ENCODE results near the gene XYLT2.
"Not testable (repeated sequence)": the region's sequence is repeated elsewhere in the genome, so short reads cannot be mapped to it uniquely, and the experiment has no call there.

The XYLT2 gene

GRCh38 chr17:50322271-50322670 lies 23.7 kb upstream of the XYLT2 start:
- DNase-seq, result no peak

GRCh38 chr17:50323060-50323459 lies 22.9 kb upstream of the XYLT2 start:
- no peak for DNase-seq

DNA sequence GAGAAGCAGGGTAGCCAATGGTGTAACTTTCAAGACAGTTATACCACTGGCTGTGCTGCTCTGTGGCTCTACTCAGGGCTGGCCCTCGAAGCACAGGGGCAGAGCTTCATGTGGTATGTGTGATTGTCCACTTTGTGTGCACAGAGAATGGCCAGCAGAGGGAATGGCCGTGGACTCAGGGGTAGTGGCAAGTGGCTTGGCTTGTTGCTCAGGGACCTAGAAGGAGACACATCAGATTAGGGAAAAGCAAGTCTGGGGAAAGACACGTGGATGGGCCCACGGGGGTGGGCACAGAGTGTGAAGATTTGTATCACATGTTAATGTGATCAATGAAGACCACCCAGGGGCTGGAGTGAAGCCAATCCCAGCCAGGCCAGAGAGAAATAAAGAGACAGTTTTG lies 20.0 kb upstream of the XYLT2 start:
- no peak for DNase-seq

DNA sequence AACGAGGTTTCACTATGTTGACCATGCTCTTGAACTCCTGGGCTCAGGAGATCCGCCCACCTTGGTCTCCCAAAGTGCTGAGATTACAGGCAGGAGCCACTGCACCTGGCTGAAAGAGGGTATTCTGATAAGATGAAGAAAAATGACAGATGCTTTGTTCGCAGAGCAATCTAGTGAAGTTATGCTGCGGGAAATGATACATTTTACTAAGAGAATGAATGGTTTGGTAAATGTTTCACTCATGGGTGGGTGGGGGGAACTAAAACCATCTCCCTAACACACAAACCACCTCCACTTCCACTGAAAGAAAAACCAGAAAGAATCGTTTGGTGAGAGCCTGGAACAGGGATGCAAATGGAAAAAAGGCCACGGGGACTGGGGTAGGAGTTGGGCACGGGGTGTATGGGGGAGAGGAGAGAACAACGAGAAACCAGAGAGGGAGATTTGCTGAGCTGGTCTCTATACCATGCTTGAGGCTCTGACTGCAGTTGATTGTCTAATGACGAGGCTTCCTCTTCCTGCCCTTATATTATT lies 19.0 kb upstream of the XYLT2 start:
- no peak for DNase-seq

DNA sequence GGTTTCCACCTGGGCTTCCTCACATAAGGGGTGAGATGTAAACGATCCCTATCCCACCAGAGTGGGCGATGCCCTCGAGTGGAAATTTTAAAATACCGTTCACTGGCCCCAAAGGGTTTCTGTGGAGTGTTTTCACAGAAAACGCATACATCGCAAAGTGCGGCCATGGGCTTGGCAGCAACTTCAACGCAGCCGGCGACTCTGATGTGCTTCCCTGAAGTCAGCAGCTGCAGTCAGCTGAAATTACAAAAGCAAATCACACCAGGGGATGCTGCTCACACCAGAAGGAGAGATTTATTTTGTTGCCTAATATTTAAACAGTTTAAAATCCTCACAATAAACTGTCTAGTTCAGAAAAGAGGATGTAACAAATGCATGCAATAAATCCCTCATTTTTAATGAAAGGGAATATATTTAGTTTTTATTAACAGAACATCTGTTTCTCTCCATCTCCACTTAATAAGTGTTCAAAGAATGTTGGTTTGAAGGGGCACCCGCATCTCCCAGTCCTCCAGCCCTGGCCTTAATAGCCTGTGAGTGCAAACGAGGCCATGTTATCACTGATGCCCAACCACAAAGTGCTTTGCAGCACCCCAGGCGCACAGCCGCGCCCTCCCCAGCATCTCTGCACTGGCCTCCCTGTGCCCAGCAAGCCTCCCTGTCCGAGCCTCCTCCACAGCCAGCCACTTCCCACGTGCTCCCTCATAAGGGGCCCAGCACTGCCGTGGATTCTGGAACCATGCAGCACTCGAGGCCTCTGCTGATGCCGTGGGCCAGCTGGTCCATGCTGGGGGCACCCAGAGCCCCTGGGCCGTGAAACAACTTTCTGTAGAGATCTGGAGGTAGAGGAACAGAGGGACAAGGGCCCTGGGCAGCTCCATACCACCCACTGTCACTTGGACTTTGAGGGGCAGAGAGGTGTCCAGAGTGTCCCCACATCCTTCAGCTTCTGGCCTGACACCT lies 17.3 kb upstream of the XYLT2 start:
- DNase-seq, result peak; percentile 28

- DNase-seq, result no peak
Observed at GRCh38 chr17:50329716-50330115, 16.2 kb upstream of the XYLT2 start.

DNA sequence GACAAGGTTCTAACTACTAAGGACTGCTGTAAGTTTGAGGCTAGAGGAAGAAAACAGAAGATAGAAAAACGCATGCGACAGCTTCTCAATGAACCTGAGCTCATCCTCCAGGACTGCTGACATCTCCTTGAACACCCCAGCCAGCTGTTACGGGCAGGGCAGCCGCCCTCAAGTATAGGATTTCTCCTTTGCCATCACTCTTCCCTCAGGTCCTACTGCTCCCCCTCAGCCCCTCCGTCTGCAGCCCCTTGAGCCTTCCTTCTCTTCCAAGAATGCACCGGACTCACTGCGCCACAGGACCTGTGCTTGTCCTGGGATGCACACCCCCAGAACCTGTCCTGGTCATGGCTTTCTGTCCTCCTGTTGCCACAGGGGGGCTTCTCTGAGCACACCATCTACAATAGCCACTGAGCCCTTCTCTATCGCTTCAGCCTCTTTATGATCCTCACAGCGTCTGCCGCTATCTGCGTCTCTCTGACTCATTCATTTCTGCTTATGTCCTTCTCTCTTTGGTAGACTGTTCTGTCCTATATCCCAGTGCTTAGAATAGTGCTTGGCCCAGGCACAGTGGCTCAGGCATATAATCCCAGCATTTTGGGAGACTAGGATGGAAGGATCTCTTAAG lies 15.7 kb upstream of the XYLT2 start:
- DNase-seq, result no peak

- no peak for DNase-seq
Observed at GRCh38 chr17:50331085-50331791, 14.7 kb upstream of the XYLT2 start.

GRCh38 chr17:50332196-50332595 lies 13.7 kb upstream of the XYLT2 start:
- DNase-seq, result no peak

DNA sequence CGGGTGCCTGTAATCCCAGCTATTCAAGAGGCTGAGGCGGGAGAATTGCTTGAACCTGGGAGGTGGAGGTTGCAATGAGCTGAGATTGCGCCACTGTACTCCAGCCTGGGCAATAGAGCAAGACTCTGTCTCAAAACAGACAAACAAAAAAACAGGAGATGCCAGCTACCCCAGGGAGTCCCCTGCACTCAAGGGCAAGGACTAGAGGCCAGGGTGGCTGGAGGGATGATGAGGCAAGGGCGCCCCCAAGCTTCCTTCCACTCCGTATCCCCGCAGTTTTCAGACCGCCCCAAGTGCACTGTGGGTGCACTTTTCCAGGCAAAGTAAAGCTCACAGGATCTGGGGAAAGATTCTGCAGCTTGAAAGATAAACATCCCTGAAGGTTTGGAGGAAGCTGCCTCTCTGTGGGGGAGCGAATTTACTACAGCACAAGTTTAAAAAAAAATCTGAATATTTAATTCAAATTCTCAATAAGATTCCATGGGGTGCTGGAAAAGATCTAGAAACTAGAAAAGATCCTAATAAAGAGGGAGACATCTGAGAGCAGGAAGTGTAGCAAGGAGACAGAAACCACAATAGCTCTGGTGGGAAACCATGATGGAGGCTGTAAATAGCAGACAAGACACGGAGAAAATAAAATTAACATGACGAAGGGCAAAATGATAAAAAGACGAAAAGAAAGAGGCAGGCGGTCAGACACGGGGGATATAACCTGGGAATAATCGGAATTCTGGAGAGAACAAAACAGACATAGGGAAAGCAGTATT lies 12.5 kb upstream of the XYLT2 start:
- not testable (repeated sequence) for DNase-seq

GRCh38 chr17:50337956-50338355 lies 8.0 kb upstream of the XYLT2 start:
- no peak for DNase-seq

DNA sequence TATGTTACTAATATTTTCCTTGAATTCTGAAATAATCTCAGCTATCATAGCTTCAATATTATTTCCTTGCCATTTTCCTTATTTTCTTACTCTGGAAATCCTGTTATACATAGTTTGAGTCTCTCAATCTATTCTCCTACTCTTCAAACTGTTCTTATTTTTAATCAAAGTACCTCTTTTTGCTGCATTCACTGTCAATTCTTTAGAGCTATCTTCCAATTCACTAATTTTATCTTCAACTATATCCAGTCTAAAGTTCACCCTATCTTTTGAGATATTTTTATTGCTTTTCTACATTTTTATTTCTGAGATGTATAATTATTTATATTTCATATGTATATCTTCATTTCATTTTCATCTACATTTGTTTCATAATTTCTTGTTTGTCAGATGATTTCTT lies 7.3 kb upstream of the XYLT2 start:
- DNase-seq, result no peak

GRCh38 chr17:50339381-50339780 lies 6.5 kb upstream of the XYLT2 start:
- DNase-seq, result no peak

DNA sequence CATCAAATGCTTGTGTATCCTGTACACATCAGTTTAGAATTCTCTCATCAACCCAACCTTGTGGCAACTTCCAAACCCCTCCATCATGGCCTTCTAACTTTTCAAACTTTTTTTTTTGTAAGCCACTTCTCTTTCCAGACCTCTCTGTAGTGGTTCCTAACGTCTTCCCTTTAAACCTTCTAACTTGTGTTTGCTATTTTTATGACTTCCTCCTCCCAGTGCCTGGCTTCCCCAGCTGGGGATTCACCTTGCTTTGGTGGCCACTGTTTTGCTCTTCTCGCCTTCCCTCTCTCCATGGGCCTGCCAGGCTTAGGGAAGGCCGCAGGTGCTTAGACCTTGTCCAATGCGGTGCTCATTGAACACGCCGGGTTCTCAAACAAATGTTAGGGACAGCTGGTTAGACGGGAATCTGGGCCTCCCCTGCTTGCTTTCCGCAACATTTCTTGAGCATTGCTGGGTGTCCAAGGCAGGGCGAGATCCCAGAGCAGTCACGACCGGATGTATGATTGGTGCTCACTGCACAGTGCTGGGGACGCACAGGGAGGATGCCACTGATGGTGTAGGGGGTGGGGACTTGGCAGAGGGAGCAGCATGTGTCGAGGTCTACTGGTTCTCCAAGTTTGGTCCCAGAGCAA lies 1.1 kb upstream of the XYLT2 start:
- DNase-seq, result no peak

DNA sequence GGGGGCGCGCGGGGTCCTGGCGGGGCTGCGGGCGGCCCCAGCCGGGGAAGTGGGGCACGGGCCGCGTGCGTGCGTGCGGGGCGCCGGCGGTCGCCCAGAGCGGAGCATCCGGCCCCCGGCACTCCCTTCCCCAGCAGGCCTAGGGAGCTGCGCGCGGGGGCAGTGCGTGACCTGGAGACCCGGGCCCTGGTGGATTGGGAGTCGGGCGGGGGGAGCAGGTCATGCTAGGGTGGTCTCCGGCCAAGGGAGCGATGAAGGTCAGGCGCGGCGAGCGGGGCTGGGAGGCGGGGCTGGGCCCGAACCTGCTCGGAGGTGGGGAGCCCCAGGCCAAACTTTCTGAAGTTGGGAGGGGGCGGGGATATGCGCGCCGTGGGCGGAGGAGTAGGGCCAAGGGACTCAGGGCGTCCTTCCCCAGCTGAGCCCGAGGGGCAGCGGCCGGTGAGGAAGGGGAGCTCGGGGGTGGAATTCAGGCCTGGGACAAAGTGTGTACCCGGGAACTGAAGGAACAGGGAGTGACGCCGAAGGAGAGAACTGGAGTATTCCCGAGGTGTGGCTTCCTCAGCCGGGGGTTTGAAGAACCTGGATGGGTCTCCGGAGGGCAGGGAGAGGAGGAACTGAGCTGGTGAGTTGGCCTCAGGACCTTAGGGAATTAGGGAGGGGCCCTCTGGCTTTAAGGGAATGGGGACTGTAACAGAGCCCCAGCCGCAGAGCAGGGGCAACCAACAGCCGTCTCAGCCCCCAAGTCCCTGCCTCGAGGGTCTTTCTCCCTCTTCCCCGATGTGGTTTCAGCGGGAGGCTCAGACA lies 589 bp downstream of the XYLT2 start:
- DNase-seq, result no peak

- peak; percentile 8 for DNase-seq
Observed at GRCh38 chr17:50347117-50347893, 1.4 kb downstream of the XYLT2 start.

DNA sequence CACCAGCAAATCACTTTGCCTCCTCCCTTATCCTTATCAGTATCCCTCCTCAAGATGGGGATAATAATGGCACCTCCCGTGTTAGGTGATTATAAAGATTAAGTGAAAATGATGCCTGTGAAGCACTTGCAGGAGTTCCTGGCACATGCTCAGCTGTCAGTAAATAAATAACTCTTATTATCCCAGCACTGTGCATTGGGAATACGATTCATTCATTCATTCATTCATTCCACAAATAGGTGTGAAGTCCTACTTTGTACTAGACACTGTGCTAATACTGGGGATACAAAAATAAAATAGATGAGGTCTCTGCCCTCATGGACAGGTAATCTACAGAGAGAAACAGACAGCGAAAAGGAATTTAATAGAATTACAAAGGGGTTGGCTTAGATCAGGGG lies 2.0 kb downstream of the XYLT2 start:
- no peak for DNase-seq

- no peak for DNase-seq
Observed at GRCh38 chr17:50348522-50349242, 2.8 kb downstream of the XYLT2 start.

- no peak for DNase-seq
Observed at GRCh38 chr17:50349243-50349600, 3.3 kb downstream of the XYLT2 start.

DNA sequence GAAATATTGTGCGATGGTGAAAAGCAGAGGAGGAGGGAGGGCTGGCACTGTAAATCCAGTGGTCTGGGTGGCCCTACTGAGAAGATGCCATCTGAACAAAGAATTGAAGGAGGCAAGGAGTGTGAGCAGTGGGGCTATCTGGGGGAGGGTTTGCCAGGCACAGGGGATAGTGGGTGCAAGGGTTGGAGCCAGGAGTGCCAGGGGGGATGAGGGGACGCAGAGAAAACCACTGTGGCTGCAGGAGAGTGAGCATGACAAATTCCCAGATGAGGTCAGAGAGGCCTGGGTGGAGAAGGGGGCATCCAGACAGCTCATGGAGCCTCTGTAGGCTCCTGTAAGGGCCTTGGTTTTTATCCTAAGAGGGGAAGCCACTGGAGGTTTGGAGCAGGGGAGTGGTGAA lies 4.8 kb downstream of the XYLT2 start:
- DNase-seq, result no peak

Data from NCI-H2227 treated with DMSO at 0.1 percent for 48 hours (cell line).